ENCODE data around the gene AKNAD1.

DNA sequence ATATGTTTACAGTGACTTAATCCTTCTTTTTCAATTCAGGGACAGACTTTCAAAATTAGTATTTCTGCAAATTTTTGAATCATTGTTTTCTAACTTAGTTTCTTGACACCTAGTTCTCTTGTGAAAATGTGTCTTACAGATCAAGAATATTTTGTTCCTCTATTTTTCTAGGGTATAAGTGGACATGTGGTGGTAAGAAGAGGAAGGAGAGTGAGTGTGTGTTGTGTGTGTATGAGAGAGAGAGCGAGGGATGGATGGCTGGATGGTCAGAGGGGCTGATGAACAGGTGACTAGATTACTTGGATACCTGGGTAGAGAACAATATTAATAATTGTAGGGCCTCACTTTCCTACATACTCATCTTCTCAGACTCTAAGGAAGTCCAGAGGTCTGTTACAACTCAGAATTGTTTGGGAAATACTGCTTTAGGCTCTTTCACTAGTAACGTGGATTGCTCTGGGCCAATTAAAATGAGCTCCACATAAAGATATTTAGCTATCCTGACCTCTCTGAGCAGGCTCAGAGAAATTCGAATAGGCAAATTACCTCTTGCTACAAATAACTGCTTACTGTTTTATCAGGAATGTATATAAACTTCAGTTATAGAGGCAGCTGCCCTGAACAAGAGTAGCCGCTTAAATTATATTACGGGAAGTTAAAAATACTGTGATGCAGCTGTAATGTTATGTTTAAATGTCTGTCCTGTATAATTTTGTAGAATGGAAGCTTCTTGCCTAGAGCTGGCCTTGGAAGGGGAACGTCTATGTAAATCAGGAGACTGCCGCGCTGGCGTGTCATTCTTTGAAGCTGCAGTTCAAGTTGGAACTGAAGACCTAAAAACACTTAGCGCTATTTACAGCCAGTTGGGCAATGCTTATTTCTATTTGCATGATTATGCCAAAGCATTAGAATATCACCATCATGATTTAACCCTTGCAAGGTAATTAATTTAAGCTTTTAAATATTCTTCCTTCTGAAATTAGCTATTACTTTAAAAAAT is 39.6 kb upstream of the AKNAD1 start:
- TF ChIP-seq, protein P1, sequence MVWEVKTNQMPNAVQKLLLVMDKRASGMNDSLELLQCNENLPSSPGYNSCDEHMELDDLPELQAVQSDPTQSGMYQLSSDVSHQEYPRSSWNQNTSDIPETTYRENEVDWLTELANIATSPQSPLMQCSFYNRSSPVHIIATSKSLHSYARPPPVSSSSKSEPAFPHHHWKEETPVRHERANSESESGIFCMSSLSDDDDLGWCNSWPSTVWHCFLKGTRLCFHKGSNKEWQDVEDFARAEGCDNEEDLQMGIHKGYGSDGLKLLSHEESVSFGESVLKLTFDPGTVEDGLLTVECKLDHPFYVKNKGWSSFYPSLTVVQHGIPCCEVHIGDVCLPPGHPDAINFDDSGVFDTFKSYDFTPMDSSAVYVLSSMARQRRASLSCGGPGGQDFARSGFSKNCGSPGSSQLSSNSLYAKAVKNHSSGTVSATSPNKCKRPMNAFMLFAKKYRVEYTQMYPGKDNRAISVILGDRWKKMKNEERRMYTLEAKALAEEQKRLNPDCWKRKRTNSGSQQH (CRISPR knock-in tag; IDR thresholded peaks at IDR 0.05; ENCODE audit: low read depth) = no peak
- TF ChIP-seq EED (CRISPR knock-in tag; IDR thresholded peaks at IDR 0.05) = no peak
